ENCODE results near the gene STK40.

DNA sequence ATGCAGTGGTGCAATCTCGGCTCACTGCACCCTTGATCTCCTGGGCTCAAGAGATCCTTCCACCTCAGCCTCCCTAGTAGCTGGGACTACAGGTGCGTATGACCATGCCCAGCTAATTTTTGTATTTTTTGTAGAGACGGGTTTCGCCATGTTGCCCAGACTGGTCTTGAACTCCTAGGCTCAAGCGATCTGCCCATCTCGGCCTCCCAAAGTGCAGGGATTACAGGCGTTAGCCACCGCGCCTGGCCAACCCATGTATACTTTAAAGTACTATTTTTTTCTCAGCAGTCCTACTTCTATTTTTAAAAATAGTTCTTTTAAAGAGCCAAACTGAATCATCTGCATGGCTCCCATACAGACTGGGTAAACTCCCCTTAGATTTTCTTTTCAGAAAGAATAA is 3.5 kb downstream of the STK40 start:
- no peak for TF ChIP-seq POLR2AphosphoS5 (IDR thresholded peaks at IDR 0.05; ENCODE audit: low read depth, low read length)
- TF ChIP-seq SPI1 (IDR thresholded peaks at IDR 0.05; ENCODE audit: low read depth, low read length): no peak
- TF ChIP-seq POLR2A (IDR thresholded peaks at IDR 0.05; ENCODE audit: low read depth, low read length): no peak

All from GM12891 (cell line).